Umbilical cord (tissue), 2 donors: ENCODE data around the gene MORN2. TPM values are rescaled to one million over a fixed set of nuclear protein-coding genes. Genes with fewer than 3 reads are reported as not detected.
"Not testable (repeated sequence)": the region's sequence is repeated elsewhere in the genome, so short reads cannot be mapped to it uniquely, and the experiment has no call there.

Experiments used
- DNase-seq: peaks from one replicate; pipeline ENCODE4 v3.0.0-alpha.2; 2015; ENCODE audit warnings: low spot score
- total RNA-seq: library from RNA; depleted of rRNA; stranded (reverse); fragments of >200 nt; gene quantifications from one replicate; pipeline ENCODE4 v1.2.3, GENCODE V29; 2014; ENCODE audit warnings: low replicate concordance; ENCODE audit not compliant: insufficient read depth

The MORN2 gene
- total RNA-seq = 17.3 TPM

DNA sequence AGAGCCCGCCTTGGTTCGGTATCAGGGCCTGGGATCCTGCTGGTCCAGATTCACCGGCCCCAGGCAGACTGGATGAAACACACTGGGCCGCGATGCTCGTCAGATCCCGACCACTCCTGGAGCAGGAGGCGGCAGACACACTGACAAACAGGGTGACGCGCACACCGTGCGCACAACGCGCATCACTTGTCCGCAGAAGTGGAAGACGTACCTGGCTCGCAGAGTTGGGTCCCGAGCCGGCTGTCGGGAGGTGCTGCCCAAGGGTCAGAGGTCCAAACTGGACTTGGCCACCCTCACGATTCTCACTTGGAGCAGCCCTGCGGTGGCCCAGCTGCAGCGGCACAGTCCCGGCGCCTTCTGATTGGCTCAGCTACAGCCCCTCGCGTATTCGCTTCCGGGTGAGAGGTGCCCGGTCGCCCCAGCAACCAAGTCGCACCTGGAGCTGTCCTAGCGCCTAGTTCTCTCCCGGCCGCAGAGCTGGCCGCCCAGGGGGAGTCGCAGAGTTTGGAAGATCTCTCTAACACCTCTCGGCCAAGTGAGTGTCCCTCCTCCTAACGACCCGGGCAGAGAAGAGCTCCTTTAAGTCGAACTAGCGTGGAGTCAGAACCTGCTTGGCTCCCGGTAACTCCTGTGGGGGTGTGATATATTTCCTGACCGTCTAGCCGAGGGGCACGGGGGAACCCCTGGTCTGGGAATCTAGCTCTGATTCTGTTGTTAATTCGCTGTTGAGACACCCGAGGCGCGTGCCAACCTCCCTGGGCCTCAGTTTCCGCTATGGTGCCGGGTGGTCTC, at the start of gene MORN2, which contains the start of gene DHX57:
Gene MORN2, plus strand, starts transcription at position 401 of the 792 bp plus-strand sequence.
Gene DHX57, minus strand, starts transcription at position 359 of the 792 bp plus-strand sequence. CDS start 7,529 bp downstream, outside the sequence.
- DNase-seq = peak; percentile 92

DNA sequence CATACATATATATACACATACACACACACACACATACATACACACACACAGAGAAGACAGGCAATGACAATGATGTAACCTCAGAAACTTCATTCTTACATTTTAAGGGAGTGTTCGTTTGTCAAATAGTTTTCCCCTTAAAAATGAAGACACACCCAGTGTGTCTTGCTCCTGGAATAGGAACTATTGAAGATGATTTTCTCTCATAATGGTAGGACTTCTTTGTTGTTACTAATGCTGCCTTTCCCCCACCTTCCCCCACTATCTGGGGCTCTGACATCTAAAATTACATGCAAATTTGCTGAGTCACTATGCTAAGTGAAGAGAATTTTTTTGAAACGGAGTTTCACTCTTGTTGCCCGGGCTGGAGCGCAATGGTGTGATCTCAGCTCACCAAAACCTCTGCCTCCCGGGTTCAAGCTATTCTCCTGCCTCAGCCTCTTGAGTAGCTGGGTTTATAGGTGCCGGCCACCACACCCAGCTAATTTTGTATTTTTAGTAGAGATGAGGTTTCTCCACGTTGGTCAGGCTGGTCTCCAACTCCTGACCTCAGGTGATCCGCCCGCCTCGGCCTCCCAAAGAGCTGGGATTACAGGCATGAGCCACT, 48.1 kb upstream of the MORN2 start:
- DNase-seq = not testable (repeated sequence)

DNA sequence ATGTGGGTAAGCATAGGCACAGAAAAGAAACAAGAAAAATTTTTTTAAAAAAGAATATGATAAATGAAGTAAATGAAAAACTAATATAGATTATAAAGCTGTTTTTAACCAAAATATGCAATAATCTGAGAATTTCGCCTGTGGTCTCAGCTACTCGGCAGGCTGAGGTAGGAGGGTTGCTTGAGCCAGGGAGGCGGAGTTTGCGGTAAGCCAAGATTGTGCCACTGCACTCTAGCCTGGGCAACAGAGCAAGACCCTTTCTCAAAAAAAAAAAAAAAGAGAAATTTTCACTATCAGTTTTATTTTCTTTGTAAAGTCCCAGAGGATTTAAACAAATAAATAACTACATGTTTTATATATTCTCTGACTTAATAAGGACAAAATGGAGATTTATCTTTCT, 47.3 kb upstream of the MORN2 start:
- no peak for DNase-seq

DNA sequence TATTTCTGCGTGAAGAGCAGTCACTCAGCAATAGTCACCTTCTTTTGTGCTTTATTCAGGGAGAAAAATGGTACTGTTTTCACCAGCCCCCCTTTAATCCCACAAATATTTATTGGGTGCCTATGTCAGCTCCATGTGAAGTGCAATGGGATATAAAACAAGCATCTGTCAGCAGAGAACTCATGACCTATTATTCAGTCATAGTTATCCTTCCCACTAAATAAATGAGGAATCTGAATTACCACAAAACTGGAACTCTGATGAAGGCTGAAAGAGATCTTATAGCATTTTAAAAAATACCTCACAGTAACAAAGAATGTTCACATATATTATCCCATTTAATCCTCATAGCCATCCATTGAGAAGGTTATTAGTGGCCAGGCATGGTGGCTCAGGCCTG, 45.8 kb upstream of the MORN2 start:
- DNase-seq = no peak

DNA sequence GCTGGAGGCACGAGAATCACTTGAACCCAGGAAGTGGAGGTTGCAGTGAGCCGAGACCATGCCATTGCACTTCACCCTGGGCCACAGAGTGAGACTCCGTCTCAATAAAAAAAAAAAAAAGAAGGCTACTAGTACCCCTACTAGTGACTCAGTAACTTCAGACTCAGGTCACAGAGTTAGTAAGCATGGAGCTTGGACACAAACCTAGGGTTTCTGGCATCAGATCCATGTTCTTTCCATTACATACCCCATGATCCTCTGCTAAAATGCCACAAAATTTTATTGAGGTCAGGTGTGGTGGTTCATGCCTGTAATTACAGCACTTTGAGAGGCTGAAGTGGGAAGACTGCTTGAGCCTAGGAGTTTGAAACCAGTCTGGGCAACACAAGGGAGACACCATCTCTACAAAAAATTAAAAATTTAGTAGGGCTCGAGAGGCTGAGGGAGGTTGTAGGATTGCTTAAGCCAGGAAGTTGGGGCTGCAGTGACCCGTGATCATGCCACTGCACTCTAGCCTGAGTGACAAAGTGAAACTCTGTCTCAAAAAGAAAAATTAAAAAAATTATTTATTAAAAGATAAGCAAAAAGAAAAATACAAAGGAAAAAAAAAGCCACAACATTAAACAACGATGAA, 45.1 kb upstream of the MORN2 start:
- no peak for DNase-seq

DNA sequence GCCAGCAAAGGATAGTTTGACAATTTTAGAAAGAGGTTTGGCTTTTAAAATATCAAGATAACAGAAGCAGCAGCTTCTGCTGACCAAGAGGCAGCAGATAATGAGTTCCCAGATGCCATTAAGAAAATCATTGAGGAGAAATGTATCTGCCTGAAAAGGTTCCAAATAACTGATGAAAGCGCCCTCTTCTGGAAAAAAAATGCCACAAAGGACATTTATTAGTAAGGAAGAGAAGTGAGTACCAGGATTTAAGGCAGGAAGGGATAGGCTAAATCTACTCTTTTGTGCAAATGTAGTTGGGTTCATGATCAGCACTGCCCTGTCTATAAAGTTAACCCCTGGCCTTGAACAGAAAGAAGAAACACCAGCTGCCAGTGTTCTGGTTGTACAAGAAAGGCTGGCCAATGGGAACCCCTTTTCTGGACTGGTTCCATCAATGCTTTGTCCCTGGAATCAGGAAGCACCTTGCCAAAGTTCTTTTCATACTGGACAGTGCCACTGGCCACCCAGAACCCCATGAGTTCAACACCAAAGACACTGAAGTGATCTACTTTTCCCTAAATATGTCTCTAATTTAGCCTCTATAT, 40.7 kb upstream of the MORN2 start:
- no peak for DNase-seq

DNA sequence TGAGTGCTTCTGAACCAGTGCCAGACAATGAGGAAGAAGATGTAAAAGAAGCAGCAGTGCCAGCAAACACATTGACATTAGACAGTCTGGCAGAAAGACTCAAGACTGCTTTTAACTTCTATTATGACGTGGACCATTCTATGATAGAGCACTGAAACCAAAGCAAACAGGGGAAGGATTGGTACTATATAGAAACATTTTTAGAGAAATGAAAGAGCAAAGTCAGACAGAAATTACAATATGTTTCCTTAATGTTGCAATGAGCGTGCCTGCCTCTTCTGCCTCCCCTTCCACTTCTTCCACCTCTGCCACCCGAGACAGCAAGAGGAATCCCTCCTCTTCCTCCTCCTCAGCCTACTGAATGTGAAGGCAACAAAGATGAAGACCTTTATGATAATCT, 39.8 kb upstream of the MORN2 start:
- DNase-seq = peak; percentile 11

DNA sequence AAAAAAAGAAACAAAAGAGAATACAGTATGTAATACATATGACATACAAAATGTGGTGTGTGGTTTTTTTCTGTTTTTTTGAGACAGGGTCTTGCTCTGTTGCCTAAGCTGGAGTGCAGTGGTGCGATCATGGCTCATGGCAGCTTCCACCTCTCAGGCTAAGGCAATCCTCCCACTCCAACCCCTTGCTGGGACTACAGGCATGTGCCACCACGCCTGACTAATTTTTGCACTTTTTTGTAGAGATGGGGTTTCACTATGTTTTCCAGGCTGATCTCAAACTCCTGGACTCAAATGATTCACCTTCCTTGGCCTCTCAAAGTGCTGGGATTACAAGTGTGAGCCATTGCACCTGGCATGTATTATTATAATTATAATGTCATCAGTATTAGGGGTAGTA, 39.0 kb upstream of the MORN2 start:
- no peak for DNase-seq

DNA sequence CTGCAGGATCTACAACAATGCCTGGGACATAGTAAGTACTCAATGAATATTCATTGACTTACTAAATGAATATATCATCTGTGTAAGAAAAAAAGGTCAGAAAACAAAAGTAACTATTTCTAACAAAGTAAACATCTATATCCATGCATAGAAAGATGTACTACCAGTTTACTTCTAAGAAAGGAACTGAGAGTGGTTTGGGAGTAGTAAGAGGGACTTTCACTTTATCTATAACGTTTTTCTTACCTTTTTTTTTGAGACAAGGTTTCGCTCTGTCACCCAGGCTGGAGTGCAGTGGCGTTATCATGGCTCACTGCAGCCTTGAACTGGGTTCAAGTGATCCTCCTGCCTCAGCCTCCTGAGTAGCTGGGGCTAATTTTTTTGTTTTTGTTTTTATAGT, 25.7 kb upstream of the MORN2 start:
- DNase-seq = no peak

DNA sequence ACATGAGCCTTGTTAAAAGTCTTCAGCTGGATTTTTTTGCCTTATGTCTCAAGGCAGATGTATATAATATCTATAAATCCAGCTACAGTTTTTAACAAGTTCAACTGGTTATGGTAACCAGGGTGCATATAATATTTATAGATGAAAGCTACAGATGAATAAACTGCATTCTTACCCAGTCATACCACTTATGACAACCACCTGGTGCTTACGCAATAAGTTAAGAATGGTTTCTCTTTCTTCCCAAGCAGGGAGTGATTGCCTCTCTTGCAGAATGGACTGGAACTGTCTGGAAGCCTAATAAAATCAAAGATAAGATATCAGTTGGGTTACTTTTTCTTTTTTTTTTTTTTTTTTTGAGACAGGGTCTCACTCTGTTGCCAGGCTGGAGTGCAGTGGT, 19.6 kb upstream of the MORN2 start:
- DNase-seq = no peak

DNA sequence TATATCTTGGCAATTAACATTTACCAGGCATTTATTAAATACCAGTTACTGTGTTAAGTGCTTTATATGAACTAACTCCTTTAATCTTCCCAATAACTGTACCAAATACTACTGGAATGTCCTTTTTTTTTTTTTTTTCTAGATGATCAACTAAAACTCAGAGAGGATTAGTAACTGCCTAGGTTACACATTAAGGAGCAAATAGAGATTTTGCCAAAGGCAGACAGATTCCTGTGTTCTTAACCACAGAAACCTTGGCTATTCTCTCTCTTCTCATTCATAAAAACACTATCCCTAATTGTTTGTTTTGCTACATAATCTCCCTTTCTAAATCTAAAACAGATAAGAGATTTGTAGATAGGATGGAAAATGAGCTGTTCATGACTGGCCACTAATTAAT, 13.3 kb upstream of the MORN2 start:
- no peak for DNase-seq

DNA sequence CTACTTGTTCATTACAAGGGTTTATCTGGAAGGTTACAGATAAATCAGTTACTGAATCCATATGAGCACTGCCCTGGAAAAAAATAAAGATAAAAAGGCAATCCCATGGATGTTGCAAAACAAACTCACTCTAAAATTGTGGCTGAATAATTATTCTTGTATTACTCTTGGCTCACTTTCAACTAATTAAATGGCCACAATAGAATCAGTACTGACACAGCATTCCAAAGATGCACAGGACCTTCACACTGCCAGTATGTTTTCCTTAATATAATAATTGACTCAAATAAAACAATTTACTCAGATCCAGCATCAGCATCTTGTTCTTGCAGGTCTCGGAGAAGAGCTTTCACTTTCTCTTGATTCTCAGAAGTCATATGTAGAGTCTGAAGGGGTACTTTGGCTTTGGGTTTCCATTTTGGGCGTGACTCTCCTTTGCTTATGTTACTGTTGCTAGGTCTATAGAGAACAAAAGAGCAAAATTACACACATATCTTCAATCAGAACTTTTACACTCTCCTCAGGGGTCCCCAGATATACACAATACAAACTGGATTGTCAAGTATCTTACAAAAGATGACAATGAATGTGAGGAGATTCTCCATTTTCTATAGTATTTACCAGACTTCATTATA, 12.6 kb upstream of the MORN2 start:
- DNase-seq = no peak

DNA sequence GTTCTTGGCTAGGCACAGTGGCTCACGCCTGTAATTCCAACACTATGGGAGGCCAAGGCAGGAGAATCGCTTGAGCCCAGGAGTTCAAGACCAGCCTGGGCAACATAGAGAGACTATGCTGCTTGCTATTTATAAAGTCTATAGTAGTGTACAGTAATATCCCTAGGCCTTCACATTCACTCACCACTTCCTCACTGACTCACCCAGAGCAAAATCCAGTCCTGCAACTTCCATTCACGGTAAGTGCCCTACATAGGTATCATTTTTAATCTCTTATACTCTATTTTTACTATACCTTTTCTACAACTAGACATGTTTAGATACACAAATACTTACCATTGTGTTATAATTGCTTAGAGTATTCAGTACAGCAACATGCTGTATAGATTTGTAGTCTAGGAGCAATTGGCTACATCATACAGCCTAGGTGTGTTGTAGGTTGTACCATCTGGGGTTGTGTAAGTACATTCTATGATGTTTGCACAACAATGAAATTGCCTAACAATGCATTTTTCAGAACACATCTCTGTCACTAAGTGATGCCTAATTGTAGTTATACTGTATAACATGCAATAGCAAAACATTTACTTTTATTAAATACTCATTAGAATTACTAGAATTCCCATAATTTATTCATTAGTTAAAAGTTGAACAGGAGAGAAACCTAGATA, 8.9 kb upstream of the MORN2 start:
- no peak for DNase-seq

DNA sequence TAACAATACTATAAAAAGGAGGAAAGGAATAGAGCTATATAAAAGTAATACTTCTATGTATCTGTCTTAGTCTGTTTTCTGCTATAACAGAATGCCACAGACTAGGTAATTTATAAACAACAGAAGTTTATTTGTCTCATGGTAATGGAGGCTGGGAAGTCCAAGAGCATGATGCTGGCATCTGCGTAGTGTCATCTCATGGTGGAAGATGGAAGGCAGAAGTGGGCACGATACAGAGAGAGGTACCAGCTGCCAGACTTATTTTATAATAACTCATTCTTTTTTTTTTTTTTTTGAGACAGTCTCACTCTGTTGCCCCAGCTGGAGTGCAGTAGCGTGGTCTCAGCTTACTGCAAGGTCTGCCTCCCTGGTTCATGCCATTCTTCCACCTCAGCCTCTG, 4.3 kb upstream of the MORN2 start:
- DNase-seq = no peak

DNA sequence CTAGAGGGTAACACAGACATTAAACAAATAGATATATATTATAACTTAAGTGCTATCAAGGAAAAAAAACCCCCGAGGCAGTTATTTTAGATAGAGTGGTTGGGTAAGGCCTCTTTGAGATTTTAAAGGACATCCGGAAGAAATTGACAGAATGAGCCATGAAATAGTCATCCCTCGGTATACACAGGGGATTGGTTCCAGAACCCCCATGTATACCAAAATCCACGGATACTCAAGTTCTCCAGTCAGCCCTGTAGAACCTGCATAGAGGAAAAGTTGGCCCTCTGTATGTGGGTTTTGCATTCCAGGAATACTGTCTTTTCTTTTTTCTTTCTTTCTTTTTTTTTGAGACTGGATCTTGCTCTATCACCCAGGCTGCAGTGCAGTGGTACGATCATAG, 2.0 kb upstream of the MORN2 start:
- DNase-seq = no peak

DNA sequence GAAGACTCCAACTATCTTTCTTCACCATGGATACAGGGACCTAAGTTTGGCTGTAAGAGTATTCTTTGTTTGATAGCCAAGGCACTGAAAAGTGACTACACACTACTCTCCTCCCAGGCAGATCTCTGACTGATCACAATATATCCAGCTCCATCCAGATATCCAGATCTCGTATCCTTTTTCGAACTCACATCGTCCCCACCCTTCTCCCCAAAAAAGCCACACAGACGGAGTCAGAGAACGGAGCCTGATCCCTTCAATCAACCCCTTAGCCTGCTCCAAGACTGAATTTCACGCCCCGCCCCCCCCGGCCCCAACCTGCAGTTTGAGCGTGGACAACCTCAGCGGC, 575 bp upstream of the MORN2 start:
- DNase-seq = no peak

DNA sequence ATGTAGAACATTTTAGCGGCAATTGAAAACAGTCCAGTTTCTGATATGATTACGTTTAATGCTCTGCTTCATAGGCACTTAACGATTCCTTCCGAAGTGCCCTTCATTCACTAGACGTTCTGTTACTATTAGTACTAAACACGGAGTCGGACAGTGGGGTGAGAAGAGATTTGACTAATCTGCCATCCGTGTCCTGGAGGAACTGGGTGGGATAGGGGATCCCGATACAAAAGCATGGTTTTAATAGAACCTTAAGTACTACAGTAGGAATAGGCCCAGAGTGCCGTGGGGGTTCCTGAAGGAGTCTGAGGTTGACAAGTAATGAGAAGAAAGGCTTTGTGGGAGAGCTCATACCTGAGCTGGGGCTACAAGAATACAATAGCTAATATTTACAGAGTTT, 631 bp downstream of the MORN2 start:
- no peak for DNase-seq

DNA sequence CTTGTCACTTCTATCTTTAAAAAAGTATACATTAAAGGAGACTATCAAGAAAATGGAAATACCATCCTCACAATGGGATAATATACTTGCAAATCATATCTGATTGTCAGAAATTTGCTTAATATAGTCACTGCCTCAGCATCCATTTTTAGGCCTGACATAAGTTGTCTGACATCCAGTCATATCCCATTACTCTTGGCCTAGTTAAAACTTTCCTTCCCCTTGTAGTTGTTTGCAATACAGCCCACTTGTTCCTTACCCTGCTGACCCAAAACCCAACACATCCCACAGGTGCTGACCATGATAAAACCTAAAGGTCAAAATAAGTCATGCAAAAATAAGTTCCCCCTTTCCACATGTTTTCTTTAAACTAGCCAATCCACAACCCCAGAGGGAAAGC, 10.3 kb downstream of the MORN2 start:
- DNase-seq = no peak

DNA sequence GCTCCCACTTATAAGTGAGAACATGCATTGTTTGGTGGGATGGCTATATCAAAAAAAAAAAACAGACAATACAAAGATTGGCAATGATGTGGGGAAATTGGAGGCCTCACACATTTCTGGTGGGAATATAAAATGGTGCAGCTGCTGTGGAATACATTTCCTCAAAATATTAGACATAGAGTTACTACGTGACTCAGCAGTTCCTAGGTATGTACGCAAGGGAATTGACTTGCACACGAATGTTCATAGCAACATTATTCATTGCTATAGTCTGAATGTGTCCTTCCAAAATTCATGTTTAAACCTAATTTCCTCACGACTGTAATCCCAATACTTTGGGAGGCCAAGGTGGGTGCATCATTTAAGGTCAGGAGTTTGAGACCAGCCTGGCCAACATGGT, 11.6 kb downstream of the MORN2 start:
- DNase-seq = no peak

DNA sequence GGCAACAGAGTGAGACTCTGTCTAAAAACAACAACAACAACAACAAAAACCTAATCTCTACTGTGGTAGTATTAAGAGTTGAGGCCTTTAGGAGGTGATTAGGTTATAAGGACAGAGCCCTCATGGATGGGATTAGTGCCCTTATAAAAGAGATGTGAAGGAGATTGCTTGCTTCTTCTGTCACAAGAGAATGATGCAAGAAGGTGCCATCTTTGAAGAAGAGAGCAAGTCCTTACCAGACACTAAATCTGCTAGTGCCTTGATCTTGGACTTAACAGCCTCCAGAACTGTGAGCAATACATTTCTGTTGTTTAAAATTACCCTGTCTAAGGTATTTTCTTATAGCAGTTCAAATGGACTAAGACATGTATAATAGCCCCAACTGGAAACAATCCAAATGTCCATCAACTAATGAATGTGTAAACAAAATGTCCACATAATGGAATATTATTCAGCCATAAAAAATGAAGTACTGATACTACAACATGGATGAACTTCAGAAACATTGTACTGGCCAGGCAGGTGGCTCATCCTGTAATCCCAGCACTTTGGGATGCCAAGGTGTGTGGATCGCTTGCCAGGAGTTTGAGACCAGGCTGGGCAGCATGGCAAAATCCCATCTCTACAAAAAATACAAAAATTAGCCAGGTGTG, 12.3 kb downstream of the MORN2 start:
- no peak for DNase-seq

DNA sequence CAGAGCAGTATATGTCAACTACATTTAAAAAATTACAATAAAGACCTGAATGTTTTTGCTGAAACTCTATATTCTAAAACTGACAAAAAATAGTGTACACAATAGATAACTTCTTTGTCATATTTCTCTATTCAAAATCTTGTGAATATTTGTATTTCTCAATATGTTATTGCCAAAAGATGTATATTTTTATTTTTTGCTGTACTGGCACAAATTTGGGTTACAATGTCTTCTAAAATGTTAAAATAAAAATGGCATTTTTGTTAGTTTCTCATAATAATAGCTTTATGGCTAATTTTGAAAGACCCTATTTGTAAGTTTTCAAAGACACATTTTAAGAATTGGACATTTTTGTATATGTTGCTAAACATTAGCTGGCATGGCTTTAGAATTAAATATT, 13.3 kb downstream of the MORN2 start:
- DNase-seq = no peak
